Skin epidermis (tissue), 12 donors: ENCODE data around the gene C3orf33.

Experiments used
- H3K27ac ChIP-seq, 21 experiments: fragments of 200-600 bp; sonication (generic) in 11 of 21; one replicate each; pipeline ENCODE4 v1.5.0; 2020; ENCODE audit warnings: mild to moderate bottlenecking in 3 of 21, inconsistent platforms in 2 of 21, moderate library complexity in 2 of 21
- H3K4me3 ChIP-seq, 7 experiments: fragments of 200-600 bp; sonication (generic) in 2 of 7; one replicate each; pipeline ENCODE4 v1.5.0; 2020; ENCODE audit warnings: inconsistent platforms in 2 of 7, mild to moderate bottlenecking in 2 of 7, moderate library complexity in 1 of 7

C3orf33 gene

GRCh38 chr3:155744010-155744625 is 62.0 kb downstream of the C3orf33 start:
- H3K27ac ChIP-seq, result peak overlapping the region in 3 of 21 experiments; percentile 18 to 61 (median 28)
- H3K4me3 ChIP-seq, result peak overlapping the region; percentile 25 to 55 (median 38)

- peak overlapping the region in 2 of 21 experiments; percentile 18 to 61 for H3K27ac ChIP-seq
- peak overlapping the region; percentile 25 to 55 (median 38) for H3K4me3 ChIP-seq
Measured at GRCh38 chr3:155743606-155744005, 62.5 kb downstream of the C3orf33 start.

- H3K4me3 ChIP-seq, result no peak overlapping the region
- no peak overlapping the region for H3K27ac ChIP-seq
Measured at GRCh38 chr3:155742349-155742965, 63.6 kb downstream of the C3orf33 start.

- H3K4me3 ChIP-seq, result no peak overlapping the region
- no peak overlapping the region for H3K27ac ChIP-seq
Measured at GRCh38 chr3:155741603-155742002, 64.5 kb downstream of the C3orf33 start.

GRCh38 chr3:155741101-155741500 is 65.0 kb downstream of the C3orf33 start:
- H3K27ac ChIP-seq, result no peak overlapping the region

GRCh38 chr3:155739154-155739553 is 66.9 kb downstream of the C3orf33 start:
- no peak overlapping the region for H3K27ac ChIP-seq
- H3K4me3 ChIP-seq, result no peak overlapping the region

More at GRCh38 chr3:155741101-155741500, 65.0 kb downstream of the C3orf33 start:
- H3K4me3 ChIP-seq, result no peak overlapping the region

GRCh38 chr3:155738580-155739076 is 67.5 kb downstream of the C3orf33 start:
- Histone ChIP-seq H3K27ac (no peak overlapping the region), H3K4me3 (no peak overlapping the region)

GRCh38 chr3:155737844-155738460 is 68.1 kb downstream of the C3orf33 start:
- no peak overlapping the region for H3K4me3 ChIP-seq
- H3K27ac ChIP-seq, result no peak overlapping the region

GRCh38 chr3:155736381-155736780 is 69.7 kb downstream of the C3orf33 start:
- Histone ChIP-seq H3K4me3 (no peak overlapping the region), H3K27ac (no peak overlapping the region)

- H3K27ac ChIP-seq, result no peak overlapping the region
- H3K4me3 ChIP-seq, result no peak overlapping the region
Measured at GRCh38 chr3:155730843-155731242, 75.2 kb downstream of the C3orf33 start.

GRCh38 chr3:155727836-155728235 is 78.2 kb downstream of the C3orf33 start:
- H3K27ac ChIP-seq, result no peak overlapping the region

GRCh38 chr3:155714295-155714718 is 91.8 kb downstream of the C3orf33 start:
- no peak overlapping the region for H3K27ac ChIP-seq
- H3K4me3 ChIP-seq, result no peak overlapping the region

More at GRCh38 chr3:155727836-155728235, 78.2 kb downstream of the C3orf33 start:
- no peak overlapping the region for H3K4me3 ChIP-seq
